ENCODE results near the gene CAVIN3.

- TF ChIP-seq POLR2AphosphoS5 (IDR thresholded peaks at IDR 0.05) = no peak
- TF ChIP-seq, protein P1, sequence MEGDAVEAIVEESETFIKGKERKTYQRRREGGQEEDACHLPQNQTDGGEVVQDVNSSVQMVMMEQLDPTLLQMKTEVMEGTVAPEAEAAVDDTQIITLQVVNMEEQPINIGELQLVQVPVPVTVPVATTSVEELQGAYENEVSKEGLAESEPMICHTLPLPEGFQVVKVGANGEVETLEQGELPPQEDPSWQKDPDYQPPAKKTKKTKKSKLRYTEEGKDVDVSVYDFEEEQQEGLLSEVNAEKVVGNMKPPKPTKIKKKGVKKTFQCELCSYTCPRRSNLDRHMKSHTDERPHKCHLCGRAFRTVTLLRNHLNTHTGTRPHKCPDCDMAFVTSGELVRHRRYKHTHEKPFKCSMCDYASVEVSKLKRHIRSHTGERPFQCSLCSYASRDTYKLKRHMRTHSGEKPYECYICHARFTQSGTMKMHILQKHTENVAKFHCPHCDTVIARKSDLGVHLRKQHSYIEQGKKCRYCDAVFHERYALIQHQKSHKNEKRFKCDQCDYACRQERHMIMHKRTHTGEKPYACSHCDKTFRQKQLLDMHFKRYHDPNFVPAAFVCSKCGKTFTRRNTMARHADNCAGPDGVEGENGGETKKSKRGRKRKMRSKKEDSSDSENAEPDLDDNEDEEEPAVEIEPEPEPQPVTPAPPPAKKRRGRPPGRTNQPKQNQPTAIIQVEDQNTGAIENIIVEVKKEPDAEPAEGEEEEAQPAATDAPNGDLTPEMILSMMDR (IDR thresholded peaks at IDR 0.05) = no peak
- TF ChIP-seq EP300 (IDR thresholded peaks at IDR 0.05) = no peak
Measured at GRCh38 chr11:6283453-6284023, 36.8 kb downstream of the CAVIN3 start.
